GM12801 (cell line): ENCODE measurements around the gene ZNF74.

ENCODE experiments used
- TF ChIP-seq, protein P1 (sequence below): IDR thresholded peaks from one replicate; pipeline ENCODE4 v1.5.1; 2011; ENCODE audit warnings: control low read depth; ENCODE audit not compliant: insufficient read length; ENCODE audit errors: extremely low read depth

The ZNF74 gene

GRCh38 chr22:20423906-20424551 is 30.1 kb downstream of the ZNF74 start:
- TF ChIP-seq, protein P1, sequence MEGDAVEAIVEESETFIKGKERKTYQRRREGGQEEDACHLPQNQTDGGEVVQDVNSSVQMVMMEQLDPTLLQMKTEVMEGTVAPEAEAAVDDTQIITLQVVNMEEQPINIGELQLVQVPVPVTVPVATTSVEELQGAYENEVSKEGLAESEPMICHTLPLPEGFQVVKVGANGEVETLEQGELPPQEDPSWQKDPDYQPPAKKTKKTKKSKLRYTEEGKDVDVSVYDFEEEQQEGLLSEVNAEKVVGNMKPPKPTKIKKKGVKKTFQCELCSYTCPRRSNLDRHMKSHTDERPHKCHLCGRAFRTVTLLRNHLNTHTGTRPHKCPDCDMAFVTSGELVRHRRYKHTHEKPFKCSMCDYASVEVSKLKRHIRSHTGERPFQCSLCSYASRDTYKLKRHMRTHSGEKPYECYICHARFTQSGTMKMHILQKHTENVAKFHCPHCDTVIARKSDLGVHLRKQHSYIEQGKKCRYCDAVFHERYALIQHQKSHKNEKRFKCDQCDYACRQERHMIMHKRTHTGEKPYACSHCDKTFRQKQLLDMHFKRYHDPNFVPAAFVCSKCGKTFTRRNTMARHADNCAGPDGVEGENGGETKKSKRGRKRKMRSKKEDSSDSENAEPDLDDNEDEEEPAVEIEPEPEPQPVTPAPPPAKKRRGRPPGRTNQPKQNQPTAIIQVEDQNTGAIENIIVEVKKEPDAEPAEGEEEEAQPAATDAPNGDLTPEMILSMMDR: no peak

DNA sequence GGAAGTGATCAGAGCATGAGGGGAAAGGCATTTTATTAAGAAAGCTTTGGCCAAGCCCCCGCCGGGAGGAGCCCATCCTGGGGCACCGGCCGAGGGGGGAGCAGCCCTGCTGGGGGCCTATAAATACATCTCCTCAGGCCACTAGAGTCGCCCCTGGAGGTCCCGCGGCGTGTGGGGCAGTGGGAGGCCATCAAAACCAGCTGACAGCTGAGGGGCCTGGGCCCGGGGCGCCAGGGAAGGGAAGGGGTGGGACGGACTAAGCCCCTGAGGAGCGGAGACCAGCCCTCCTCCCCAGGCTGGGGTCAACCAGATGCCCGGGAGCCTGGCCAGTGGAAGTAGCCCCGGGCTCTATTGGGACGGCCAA is 30.6 kb downstream of the ZNF74 start:
- TF ChIP-seq, protein P1: no peak

- TF ChIP-seq, protein P1: no peak
These were observed 31.1 kb downstream of the ZNF74 start for GRCh38 chr22:20424932-20425565.

DNA sequence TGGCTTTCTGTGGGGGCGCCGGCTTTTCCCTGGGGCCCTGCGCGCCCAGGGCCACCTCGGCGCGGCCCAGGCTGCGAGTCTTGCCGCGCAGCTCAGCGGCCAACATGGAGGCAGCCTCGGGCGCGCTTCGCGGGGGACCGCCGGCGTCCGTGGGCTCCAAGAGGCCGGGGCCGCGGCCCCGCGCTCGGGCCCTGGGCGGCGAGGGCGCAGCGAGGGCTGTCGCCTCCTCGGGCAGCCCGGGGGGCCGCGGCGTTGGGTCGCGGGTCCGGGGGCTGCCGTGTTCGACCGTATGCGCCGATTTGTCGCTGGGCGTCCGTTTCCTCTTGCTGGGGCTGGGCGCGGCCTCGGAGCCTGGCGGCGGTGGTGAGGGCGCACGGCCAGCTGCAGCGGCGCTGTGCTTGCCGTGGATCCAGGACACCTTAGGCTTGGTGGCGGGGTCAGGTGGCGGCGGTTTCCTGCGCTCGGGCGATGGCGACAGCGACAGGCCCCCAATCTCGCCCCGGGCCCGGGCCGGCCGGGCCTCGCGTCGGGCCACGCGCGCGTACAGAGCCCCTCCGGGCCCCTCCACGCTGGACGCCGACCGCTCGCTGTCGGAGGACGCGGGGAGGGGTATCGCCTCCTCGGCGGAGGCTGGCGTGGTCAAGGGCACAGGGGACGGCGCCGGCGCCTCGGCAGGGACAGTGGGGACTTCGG is 31.8 kb downstream of the ZNF74 start:
- TF ChIP-seq, protein P1: no peak

DNA sequence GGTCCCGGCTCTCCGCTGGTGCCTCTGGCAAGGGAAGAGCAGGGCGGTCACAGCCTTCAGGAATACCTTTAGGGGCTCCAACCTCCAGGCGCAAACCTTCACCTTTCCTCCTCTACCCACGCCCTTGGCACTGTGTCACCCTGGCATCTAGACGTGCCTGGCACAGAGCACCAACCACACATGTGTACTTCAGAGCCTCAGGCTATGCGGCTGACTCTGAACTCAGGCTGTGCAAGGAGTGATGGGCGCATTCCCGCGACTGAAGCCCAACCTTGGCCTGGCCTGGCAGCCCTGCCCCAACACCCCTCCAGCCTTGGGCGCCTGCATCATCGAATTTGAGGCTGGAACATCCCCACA is 32.3 kb downstream of the ZNF74 start:
- TF ChIP-seq, protein P1: no peak

- TF ChIP-seq, protein P1: no peak
These were observed 33.4 kb downstream of the ZNF74 start for GRCh38 chr22:20427104-20427944.

DNA sequence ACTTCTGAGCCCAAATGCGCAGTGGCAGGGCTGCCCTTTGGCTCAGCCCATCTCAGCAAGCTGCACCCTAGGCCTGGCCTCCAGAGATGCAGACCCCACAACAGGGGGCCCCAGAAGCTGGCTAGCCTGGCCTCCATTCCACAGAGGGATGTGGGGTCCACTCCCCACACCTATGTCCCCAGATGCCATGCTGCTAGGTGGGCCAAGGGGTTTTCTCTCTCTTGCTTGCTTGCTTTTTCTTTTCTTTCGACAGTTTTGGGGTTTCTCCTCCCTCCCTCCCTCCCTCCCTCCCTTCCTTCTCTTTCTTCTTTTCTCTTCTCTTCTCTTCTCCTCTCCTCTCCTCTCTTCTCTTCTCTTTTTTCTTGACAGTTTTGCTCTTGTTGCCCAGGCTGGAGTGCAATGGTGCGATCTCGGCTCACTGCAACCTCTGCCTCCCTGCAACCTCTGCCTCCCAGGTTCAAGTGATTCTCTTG is 34.0 kb downstream of the ZNF74 start:
- TF ChIP-seq, protein P1: no peak
